Measurements from ENCODE around the gene ARSB.
"Not testable (repeated sequence)": the region's sequence is repeated elsewhere in the genome, so short reads cannot be mapped to it uniquely, and the experiment has no call there.

Gene ARSB

DNA sequence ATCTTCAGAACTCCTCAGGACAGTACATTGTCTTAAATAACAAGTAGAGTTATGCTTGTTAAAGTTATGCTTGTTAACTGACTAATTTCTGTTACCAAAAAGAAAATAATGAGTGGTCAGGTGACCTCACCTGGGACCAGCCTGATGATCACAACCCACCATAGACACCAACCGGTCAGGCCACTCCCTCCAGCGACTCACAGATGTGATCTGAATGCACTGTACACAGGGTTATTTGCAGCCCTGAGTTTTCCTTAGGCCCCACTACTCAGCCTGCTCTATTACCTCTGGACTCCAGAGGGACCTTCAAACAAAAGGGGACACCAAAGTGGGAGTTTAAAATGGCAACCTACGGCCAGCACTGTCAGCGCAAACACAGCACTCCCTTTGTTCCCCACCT, 55.3 kb downstream of the ARSB start:
- no peak for DNase-seq

DNA sequence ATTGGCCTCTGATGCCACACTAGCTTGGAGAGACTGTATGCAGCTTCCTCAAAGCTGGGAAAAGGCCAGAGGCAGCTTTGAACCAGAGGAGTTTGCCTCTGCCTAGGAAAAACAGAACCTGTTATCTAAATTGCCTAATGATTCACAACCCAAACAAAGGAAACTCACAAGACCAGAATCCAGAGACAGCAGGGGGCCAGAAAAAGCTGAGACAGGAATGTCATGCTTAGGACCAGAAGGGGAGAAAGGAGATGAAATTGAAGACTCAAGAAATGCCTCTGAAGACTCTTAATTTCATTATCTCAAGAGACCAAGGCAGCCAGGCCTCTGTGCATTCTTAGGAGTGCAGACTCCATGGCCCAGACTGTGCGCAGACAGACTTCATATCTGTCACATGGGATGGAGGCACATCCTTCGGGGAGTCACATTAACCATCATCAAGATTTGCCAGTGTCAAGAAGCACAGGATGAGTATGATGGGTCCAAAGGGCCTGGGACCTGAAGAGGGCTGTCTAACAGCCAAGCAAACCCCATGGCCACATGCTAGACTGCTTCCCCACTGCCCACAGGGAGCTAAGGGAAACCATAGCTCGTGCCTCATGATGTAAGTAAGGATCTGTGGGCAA, 57.3 kb downstream of the ARSB start:
- DNase-seq: no peak

GRCh38 chr5:78926252-78926651, 58.9 kb downstream of the ARSB start:
- DNase-seq: no peak

- DNase-seq: no peak
These were observed 59.8 kb downstream of the ARSB start for GRCh38 chr5:78925129-78925876.

DNA sequence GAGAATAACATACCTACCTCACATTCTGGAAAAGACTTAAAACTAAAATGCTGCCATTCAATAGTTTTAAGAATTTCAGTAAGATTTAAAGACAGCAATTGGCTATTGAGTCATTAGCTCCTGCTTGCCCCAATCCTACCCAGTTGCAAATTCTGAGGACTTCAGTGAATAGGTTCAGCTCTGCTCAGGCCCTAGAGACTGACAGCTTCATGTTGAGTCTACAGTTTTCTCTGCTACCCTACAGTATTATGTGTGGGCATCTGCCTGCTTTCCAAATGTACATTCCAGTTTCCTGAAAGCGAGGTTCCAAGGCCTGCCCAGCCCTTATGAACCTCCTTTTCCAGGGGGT, 61.5 kb downstream of the ARSB start:
- DNase-seq: no peak

DNA sequence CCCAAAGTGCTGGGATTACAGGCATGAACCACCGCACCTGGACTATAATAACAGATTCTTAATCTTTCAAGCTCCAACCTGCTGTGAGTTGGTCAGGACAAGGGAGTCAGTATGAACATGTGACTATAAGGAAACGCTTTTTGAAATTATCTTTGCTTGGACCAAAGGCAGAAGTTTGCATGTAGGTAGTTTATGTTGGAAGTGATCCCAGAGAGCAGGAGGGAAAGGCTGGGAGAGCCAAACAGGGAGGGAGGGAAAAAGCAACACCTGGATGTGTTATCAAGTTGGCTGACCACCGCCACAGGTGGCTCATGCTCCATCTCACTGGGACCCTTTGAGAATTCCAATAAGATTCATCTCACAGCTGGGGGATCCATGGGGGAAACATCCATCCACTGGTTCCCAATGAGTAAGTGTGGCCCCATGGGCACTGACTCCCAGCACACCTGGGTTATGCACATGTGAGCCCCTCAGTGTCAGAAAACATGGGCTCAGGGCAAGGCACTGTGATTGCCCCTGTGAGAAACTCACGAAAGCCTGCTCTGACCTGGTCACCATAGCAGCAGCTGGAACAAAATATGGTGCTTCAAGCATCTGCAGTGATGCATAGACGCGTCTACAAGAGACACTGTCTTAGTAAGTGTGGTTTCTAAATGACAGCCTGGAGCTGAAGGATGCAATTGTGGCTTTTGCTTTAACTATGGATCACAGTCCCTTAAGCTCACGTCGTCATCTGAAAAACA, 62.1 kb downstream of the ARSB start:
- DNase-seq: no peak

- no peak for DNase-seq
These were observed 64.5 kb downstream of the ARSB start for GRCh38 chr5:78920604-78921003.

GRCh38 chr5:78919796-78920195, 65.3 kb downstream of the ARSB start:
- no peak for DNase-seq

GRCh38 chr5:78916044-78916443, 69.1 kb downstream of the ARSB start:
- DNase-seq: no peak

- no peak for DNase-seq
These were observed 69.9 kb downstream of the ARSB start for GRCh38 chr5:78915170-78915569.

DNA sequence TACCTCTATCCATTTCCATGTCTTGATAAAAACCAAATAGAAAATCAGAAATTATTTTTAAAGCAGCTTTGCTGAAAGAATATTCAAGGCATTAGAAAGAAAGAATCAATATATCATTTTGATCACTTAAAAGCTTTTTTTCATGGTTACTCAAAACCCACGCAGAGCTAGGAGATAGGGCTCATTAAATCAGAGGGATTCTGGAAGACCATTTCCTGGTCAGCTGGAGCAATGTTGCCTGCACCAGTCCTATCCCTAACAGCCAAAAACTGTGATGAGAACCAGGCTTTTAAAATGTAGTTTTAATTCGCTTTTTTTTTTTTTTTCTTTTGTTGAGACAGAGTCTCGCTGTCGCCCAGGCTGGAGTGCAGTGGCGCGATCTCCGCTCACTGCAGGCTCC, 72.3 kb downstream of the ARSB start:
- DNase-seq: no peak

GRCh38 chr5:78912085-78912771, 72.9 kb downstream of the ARSB start:
- DNase-seq: no peak

DNA sequence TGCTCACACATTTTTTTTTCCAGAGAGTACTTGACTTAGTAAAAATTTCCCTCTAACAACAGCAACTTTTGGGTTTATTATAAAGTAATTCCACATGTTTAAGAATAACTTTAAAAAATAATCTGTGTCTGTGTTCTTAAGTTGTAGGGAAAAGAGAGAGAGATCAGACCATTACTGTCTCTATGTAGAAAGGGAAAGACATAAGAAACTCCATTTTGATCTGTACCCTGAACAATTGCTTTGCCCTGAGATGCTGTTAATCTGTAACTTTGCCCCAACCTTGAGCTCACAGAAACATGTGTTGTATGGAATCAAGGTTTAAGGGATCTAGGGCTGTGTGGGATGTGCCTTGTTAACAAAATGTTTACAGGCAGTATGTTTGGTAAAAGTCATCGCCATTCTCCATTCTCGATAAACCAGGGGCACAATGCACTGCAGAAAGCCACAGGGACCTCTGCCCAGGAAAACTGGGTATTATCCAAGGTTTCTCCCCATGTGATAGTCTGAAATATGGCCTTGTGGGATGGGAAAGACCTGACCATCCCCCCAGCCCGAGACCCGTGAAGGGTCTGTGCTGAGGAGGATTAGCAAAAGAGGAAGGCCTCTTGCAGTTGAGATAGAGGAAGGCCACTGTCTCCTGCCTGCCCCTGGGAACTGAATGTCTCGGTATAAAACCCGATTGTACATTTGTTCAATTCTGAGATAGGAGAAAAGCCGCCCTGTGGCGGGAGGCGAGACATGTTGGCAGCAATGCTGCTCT, 75.7 kb downstream of the ARSB start:
- DNase-seq: not testable (repeated sequence)

- DNase-seq: no peak
These were observed 76.7 kb downstream of the ARSB start for GRCh38 chr5:78908173-78909061.

DNA sequence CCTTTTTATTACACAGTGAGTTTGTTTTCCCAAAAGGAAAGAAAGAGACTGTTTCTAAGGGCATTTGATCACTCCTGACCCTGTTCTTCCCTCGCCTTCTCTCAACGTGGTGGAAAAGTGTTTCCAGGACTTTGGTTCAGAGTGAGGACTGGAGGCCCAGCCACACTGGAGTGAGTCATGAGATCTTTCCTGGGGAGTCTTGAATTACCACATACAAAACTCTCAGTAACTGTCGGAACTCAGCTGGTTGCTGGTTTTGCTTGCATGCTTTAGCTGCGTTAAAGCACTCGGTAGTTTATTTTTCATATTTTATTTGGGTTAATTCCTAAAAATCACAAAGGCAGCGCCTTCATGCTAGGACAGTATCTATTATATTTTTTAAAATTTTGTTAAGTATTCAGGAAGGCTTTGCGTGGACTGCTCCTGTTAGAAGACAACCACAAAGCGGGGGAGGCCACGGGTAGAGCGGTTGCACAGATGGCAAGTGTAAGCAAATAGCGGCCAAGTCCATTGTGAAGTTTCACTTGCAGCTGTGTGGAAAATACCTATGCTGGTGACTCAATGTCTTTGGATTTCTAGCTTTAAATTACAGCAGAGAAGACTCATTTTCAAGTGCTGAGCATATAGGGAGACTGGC, 77.7 kb downstream of the ARSB start:
- no peak for DNase-seq

DNA sequence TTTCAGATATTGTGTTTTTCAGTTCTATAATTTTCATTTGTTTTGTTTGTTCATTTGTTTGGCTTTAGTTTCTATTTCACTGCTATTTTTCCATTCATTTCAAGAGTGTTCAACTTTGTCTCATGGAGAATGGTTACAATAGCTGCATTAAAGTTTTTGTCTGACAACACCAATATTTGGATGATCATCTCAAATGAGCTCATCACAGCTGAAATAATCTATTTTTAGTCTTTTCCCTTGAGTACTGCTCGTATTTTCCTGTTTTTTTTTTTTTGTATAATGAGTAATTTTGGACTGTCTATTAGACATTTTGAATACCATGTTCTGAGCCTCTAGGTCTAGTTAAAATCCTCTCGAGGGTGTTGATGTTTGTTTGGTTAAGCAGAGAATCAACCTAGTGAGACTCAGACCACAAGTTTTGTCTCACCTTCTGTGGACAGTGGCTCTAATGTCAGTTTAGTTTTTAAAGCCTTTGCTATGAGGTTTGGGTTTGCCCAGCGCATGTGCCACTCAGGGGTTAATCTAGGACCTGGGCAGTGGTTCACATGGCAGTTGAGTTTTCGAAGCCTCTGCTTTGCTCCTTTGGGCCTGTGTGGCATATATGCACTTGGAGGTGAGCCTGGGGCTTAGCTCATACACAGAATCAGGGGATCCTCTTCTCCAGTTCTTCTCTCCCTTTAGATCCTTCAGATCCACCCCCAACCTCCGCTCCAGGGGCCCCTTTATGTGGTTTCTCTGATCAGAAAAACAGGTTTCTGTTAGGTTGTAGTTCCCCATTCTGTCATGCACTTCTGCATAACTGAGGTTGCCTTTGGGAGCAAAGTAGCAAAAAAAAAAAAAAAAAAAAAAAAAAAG, 79.8 kb downstream of the ARSB start:
- no peak for DNase-seq

- DNase-seq: no peak
These were observed 81.2 kb downstream of the ARSB start for GRCh38 chr5:78903861-78904260.

- DNase-seq: no peak
These were observed 81.8 kb downstream of the ARSB start for GRCh38 chr5:78903353-78903752.

- DNase-seq: peak; percentile 56
These were observed 85.2 kb downstream of the ARSB start for GRCh38 chr5:78899922-78900362.

DNA sequence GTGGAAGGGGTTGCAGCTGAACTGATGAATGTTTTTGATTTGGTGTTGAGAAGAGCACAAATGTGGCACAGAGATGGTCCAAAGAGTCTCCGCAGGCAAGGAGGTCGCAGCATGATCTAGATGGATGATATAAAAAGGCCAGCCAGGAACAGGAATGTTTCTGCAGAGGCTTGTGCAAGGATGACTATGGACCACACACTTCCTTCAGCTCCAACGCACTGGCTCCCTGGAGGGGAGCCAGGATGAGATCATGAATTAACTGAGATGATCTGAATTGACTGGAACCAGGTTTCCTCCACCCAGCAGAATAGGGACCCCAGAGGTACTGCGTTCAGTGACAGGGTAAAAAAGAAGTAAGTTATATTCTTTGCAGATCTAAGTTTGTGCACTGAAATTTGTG, 89.0 kb downstream of the ARSB start:
- DNase-seq: no peak

Data from activated CD8-positive, alpha-beta memory T cell treated with anti-CD3 and anti-CD28 coated beads, Interleukin-2, amount 50 U/mL, for 48 hours (primary cell).